Smooth muscle cell (in vitro differentiated cells): ENCODE data around the gene RCN1. TPM values are rescaled to one million over a fixed set of nuclear protein-coding genes. Genes with fewer than 3 reads are reported as not detected.

Experiments used
- DNase-seq: peaks from one replicate; lab custom pipeline; 2025; ENCODE audit not compliant: unreplicated experiment; lab: John Stamatoyannopoulos, UW
- H2AFZ ChIP-seq: fragments of 200-600 bp; sonication (generic); 2 replicates; pipeline ENCODE4 v1.6.0; 2016; ENCODE audit warnings: antibody characterized with exemption, low read depth, mild to moderate bottlenecking
- H3F3A ChIP-seq: fragments of 200-600 bp; sonication (generic); 2 replicates; pipeline ENCODE4 v1.6.0; 2017; ENCODE audit warnings: antibody characterized with exemption, low read depth
- H3K27ac ChIP-seq: fragments of 200-600 bp; sonication (generic); 2 replicates; pipeline ENCODE4 v1.5.1; 2016; ENCODE audit warnings: low read depth, mild to moderate bottlenecking
- H3K27me3 ChIP-seq: fragments of 200-600 bp; sonication (generic); 2 replicates; pipeline ENCODE4 v1.6.1; 2016; ENCODE audit warnings: low read depth, mild to moderate bottlenecking
- H3K36me3 ChIP-seq: fragments of 200-600 bp; sonication (generic); 2 replicates; pipeline ENCODE4 v1.5.1; 2016; ENCODE audit warnings: low read depth
- H3K4me1 ChIP-seq: fragments of 200-600 bp; sonication (generic); 2 replicates; pipeline ENCODE4 v1.5.1; 2016; ENCODE audit warnings: low read depth
- H3K4me2 ChIP-seq: fragments of 200-600 bp; sonication (generic); 2 replicates; pipeline ENCODE4 v1.6.0; 2016; ENCODE audit warnings: mild to moderate bottlenecking
- H3K4me3 ChIP-seq: fragments of 200-600 bp; sonication (generic); 2 replicates; pipeline ENCODE4 v1.5.1; 2016; ENCODE audit warnings: mild to moderate bottlenecking
- H3K79me2 ChIP-seq: fragments of 200-600 bp; sonication (generic); 2 replicates; pipeline ENCODE4 v1.6.0; 2016; ENCODE audit warnings: low read depth, mild to moderate bottlenecking
- H3K9ac ChIP-seq: fragments of 200-600 bp; sonication (generic); 2 replicates; pipeline ENCODE4 v1.6.0; 2016; ENCODE audit warnings: low read depth
- H3K9me3 ChIP-seq: fragments of 200-600 bp; sonication (generic); replicated peaks from 2 replicates; pipeline ENCODE4 v1.5.1; 2016; ENCODE audit warnings: low read depth
- H4K20me1 ChIP-seq: fragments of 200-600 bp; sonication (generic); 2 replicates; pipeline ENCODE4 v1.6.0; 2016; ENCODE audit warnings: low read depth
- WGBS: methylation state at CpG from one replicate; pipeline ENCODE4 v1.1.7; 2016; ENCODE audit warnings: low lambda C conversion rate; 5-methylcytosine and 5-hydroxymethylcytosine counted together
- polyA plus RNA-seq: library from polyadenylated mRNA; unstranded; fragments of >200 nt; fragmentation: Nextera tagmentation; extraction: Ambion mirVana; gene quantifications from 2 replicates; pipeline ENCODE4 v1.2.1, GENCODE V29; 2016
- total RNA-seq: library from RNA; depleted of rRNA; stranded (reverse); fragments of >200 nt; gene quantifications from 2 replicates; pipeline ENCODE4 v1.2.3, GENCODE V29; 2014
- TF ChIP-seq, protein P1 (sequence below): fragments of 200-600 bp; sonication (generic); IDR thresholded peaks from 2 replicates; pipeline ENCODE4 v1.5.1; 2017; ENCODE audit warnings: borderline replicate concordance, mild to moderate bottlenecking, antibody characterized with exemption; ENCODE audit not compliant: insufficient read depth, poor library complexity, severe bottlenecking

The RCN1 gene
- total and polyA plus RNA-seq, 2 experiments from 2014 or later, result 244 to 372 TPM

DNA sequence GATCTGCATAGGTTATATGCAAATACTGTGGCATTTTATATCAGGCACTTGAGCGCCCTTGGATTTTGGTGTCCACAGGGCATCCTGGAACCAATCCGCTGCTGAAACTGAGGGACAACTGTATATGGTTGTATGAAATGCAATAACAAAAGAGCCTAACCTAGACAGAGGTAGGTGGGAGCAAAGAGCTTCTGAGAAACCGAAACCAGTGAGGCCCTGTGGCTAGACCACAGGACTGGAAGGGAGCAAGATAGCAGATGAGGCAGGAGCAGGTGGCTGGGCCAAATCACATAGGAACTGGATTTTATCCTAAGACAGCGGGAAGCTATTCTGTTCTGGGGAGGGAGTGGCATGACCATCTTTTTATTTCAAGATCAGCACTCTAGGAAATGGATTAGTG, 30.1 kb downstream of the RCN1 start:
- Histone ChIP-seq H3K36me3 (no peaks in the 10 kb centered on the region), H2AFZ (no peak overlapping the region), H4K20me1 (no peaks in the 10 kb centered on the region), H3K79me2 (no peaks in the 10 kb centered on the region), H3F3A (no peaks in the 10 kb centered on the region), H3K9me3 (no peaks in the 10 kb centered on the region), H3K4me2 (no peak overlapping the region), H3K27me3 (peaks cover 38% of the 10 kb centered on the region), H3K9ac (no peak overlapping the region), H3K4me1 (no peaks in the 10 kb centered on the region), H3K27ac (no peak overlapping the region), H3K4me3 (no peak overlapping the region)
- WGBS, result 94% methylated on average over 4 of the region's 4 CpGs
- TF ChIP-seq, protein P1, sequence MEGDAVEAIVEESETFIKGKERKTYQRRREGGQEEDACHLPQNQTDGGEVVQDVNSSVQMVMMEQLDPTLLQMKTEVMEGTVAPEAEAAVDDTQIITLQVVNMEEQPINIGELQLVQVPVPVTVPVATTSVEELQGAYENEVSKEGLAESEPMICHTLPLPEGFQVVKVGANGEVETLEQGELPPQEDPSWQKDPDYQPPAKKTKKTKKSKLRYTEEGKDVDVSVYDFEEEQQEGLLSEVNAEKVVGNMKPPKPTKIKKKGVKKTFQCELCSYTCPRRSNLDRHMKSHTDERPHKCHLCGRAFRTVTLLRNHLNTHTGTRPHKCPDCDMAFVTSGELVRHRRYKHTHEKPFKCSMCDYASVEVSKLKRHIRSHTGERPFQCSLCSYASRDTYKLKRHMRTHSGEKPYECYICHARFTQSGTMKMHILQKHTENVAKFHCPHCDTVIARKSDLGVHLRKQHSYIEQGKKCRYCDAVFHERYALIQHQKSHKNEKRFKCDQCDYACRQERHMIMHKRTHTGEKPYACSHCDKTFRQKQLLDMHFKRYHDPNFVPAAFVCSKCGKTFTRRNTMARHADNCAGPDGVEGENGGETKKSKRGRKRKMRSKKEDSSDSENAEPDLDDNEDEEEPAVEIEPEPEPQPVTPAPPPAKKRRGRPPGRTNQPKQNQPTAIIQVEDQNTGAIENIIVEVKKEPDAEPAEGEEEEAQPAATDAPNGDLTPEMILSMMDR, result no peak
- DNase-seq, result no peak

DNA sequence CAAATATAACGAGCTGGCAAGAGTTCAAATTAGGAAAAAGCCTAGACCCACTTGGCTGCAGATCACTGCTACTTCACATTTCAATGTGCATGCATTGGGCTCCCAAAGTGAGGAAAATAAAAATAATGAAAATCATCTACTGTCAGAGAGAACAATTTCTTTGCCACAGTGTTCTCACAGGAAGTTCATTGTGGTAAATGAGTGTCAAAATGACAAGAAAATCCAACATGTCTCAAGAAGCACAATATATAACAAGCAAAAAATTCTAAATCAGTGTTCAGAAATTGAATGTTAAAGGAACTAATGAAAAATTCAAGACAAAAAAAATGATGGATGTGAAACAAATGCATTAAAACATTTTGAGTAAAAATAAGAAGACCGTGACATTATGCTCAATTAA, 31.3 kb downstream of the RCN1 start:
- Histone ChIP-seq H3K4me2 (no peak overlapping the region), H3K36me3 (no peaks in the 10 kb centered on the region), H2AFZ (no peak overlapping the region), H4K20me1 (no peaks in the 10 kb centered on the region), H3K4me1 (no peaks in the 10 kb centered on the region), H3K9ac (no peak overlapping the region), H3K27ac (no peak overlapping the region), H3F3A (no peaks in the 10 kb centered on the region), H3K9me3 (no peaks in the 10 kb centered on the region), H3K4me3 (no peak overlapping the region), H3K27me3 (peaks cover 38% of the 10 kb centered on the region), H3K79me2 (no peaks in the 10 kb centered on the region)
- 77% methylated on average over 2 of the region's 2 CpGs for WGBS
- no peak for DNase-seq
- TF ChIP-seq, protein P1, result no peak

DNA sequence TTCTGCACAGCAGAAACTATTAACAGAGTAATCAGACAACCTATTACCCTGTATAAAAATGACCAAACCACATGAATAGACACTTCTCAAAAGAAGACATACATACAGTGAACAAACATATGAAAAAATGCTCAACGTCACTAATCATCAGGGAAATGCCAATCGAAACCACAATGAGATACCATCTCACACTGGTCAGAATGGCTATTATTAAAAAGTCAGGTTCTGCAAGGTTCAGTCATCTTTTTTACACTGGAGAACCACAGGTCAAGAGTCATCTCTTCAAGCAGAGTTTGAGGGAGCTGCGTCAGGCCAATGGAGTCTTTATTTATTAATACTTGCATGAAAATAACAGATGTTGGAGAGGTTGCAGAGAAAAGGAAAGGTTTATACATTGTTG, 40.4 kb downstream of the RCN1 start:
- no peak overlapping the region for H3K4me2 ChIP-seq
- no peak overlapping the region for H3K9ac ChIP-seq
- DNase-seq, result no peak
- peaks cover 3% of the 10 kb centered on the region for H3K9me3 ChIP-seq
- H3K27me3 ChIP-seq, result peaks cover 22% of the 10 kb centered on the region
- no peak overlapping the region for H3K4me3 ChIP-seq
- no peaks in the 10 kb centered on the region for H3F3A ChIP-seq
- no peaks in the 10 kb centered on the region for H3K4me1 ChIP-seq
- H3K36me3 ChIP-seq, result no peaks in the 10 kb centered on the region
- H2AFZ ChIP-seq, result no peak overlapping the region
- H3K79me2 ChIP-seq, result no peaks in the 10 kb centered on the region
- 73% methylated on average over 3 of the region's 3 CpGs for WGBS
- TF ChIP-seq, protein P1, result no peak
- no peak overlapping the region for H3K27ac ChIP-seq
- no peaks in the 10 kb centered on the region for H4K20me1 ChIP-seq

DNA sequence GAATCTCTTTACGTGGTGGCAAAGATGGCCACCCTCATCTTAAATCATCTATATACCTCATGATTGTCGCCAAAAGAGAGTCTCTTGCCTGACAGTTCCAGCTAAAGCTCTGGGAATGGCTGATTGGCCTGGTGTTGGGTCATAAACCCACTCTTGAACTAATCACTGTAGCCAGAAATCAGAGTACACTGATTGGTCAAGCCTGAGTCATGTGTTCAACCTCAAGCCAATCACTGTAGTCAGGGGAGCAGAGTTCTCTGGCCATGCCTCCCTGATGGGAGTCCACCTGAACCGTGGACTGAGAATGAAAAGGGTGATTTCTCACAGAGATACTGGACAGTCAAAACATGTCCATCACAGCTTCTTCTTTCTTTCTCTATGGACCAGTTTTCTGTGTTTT, 45.8 kb downstream of the RCN1 start:
- DNase-seq, result no peak
- Histone ChIP-seq H4K20me1 (no peaks in the 10 kb centered on the region), H2AFZ (no peak overlapping the region), H3K27ac (peak overlapping the region; percentile 77), H3K36me3 (no peaks in the 10 kb centered on the region), H3K9ac (no peak overlapping the region), H3K79me2 (no peaks in the 10 kb centered on the region), H3F3A (no peaks in the 10 kb centered on the region), H3K9me3 (no peaks in the 10 kb centered on the region), H3K4me2 (no peak overlapping the region), H3K4me3 (no peak overlapping the region), H3K4me1 (no peaks in the 10 kb centered on the region), H3K27me3 (no peaks in the 10 kb centered on the region)
- TF ChIP-seq, protein P1, result no peak
- 93% methylated on average over 3 of the region's 3 CpGs for WGBS
